Measurements from ENCODE around the gene SLC4A1AP.
"Not testable (repeated sequence)": the region's sequence is repeated elsewhere in the genome, so short reads cannot be mapped to it uniquely, and the experiment has no call there.

GRCh38 chr2:27626921-27627320 lies 36.8 kb upstream of the SLC4A1AP start:
- not testable (repeated sequence) for TF ChIP-seq JUN (IDR thresholded peaks at IDR 0.05); CTCF (IDR thresholded peaks at IDR 0.05); POLR2A (IDR thresholded peaks at IDR 0.05; ENCODE audit: low read length)
